H9 (cell line): ENCODE measurements around the gene IL17REL. TPM values are rescaled to one million over a fixed set of nuclear protein-coding genes. Genes with fewer than 3 reads are reported as not detected.

Source experiments
- DNase-seq: peaks from one replicate; pipeline ENCODE4 v3.0.0-alpha.2; 2017
- H2AFZ ChIP-seq: one replicate; pipeline ENCODE4 v1.6.1; 2013; ENCODE audit warnings: mild to moderate bottlenecking, low read length, control low read depth, moderate library complexity
- H2AK5ac ChIP-seq: 2 replicates; pipeline ENCODE4 v1.6.1; 2013; ENCODE audit warnings: low read length, control low read depth, mixed read lengths; ENCODE audit not compliant: insufficient read length
- H2BK120ac ChIP-seq: one replicate; pipeline ENCODE4 v1.6.1; 2013; ENCODE audit warnings: low read depth, mild to moderate bottlenecking, low read length, control low read depth, inconsistent platforms; ENCODE audit not compliant: poor library complexity, severe bottlenecking
- H2BK12ac ChIP-seq: 2 replicates; pipeline ENCODE4 v1.6.1; 2013; ENCODE audit warnings: low read length, control low read depth, mixed read lengths, low read depth; ENCODE audit not compliant: insufficient read length
- H2BK15ac ChIP-seq: 2 replicates; pipeline ENCODE4 v1.6.1; 2013; ENCODE audit warnings: low read depth, low read length, control low read depth
- H2BK20ac ChIP-seq: one replicate; pipeline ENCODE4 v1.6.1; 2013; ENCODE audit warnings: low read depth, mild to moderate bottlenecking, low read length, control low read depth, inconsistent platforms; ENCODE audit not compliant: poor library complexity, severe bottlenecking
- H2BK5ac ChIP-seq: 2 replicates; pipeline ENCODE4 v1.6.1; 2013; ENCODE audit warnings: low read length, control low read depth, mixed read lengths; ENCODE audit not compliant: insufficient read length
- H3K14ac ChIP-seq: 2 replicates; pipeline ENCODE4 v1.6.1; 2013; ENCODE audit warnings: low read length, control low read depth; ENCODE audit not compliant: insufficient read depth
- H3K18ac ChIP-seq: 2 replicates; pipeline ENCODE4 v1.6.1; 2013; ENCODE audit warnings: low read depth, mild to moderate bottlenecking, mixed read lengths, low read length, control low read depth; ENCODE audit not compliant: insufficient read length
- H3K23ac ChIP-seq: 2 replicates; pipeline ENCODE4 v1.6.1; 2013; ENCODE audit warnings: low read length, control low read depth, mixed read lengths, low read depth; ENCODE audit not compliant: insufficient read length
- H3K23me2 ChIP-seq: 2 replicates; pipeline ENCODE4 v1.6.1; 2013; ENCODE audit warnings: low read depth, mild to moderate bottlenecking, mixed read lengths, low read length, control low read depth; ENCODE audit not compliant: insufficient read length, poor library complexity, severe bottlenecking
- H3K27ac ChIP-seq: 2 replicates; pipeline ENCODE4 v1.5.1; 2013; ENCODE audit warnings: low read length, control low read depth, mixed read lengths, low read depth; ENCODE audit not compliant: insufficient read length
- H3K27me3 ChIP-seq: 2 replicates; pipeline ENCODE4 v1.6.1; 2013; ENCODE audit warnings: low read length, control low read depth, inconsistent platforms; ENCODE audit not compliant: insufficient read depth
- H3K4ac ChIP-seq: 2 replicates; pipeline ENCODE4 v1.6.1; 2013; ENCODE audit warnings: low read depth, mild to moderate bottlenecking, control low read depth, inconsistent platforms, low read length, moderate library complexity
- H3K4me1 ChIP-seq: 2 replicates; pipeline ENCODE4 v1.6.1; 2013; ENCODE audit warnings: low read length, control low read depth, inconsistent platforms; ENCODE audit not compliant: insufficient read depth
- H3K4me2 ChIP-seq: 2 replicates; pipeline ENCODE4 v1.6.1; 2013; ENCODE audit warnings: low read length, control low read depth, mixed read lengths; ENCODE audit not compliant: insufficient read length, insufficient read depth
- H3K56ac ChIP-seq: 2 replicates; pipeline ENCODE4 v1.6.1; 2013; ENCODE audit warnings: low read depth, mild to moderate bottlenecking, mixed read lengths, low read length, control low read depth; ENCODE audit not compliant: insufficient read length
- H3K79me1 ChIP-seq: 2 replicates; pipeline ENCODE4 v1.6.1; 2013; ENCODE audit warnings: low read depth, mild to moderate bottlenecking, moderate library complexity, low read length, control low read depth, inconsistent platforms; ENCODE audit not compliant: insufficient read depth, poor library complexity, severe bottlenecking
- H3K79me2 ChIP-seq: 2 replicates; pipeline ENCODE4 v1.6.1; 2013; ENCODE audit warnings: low read length, control low read depth, inconsistent platforms; ENCODE audit not compliant: insufficient read depth
- H3K9ac ChIP-seq: 2 replicates; pipeline ENCODE4 v1.6.1; 2013; ENCODE audit warnings: low read length, control low read depth, mixed read lengths; ENCODE audit not compliant: insufficient read length; ENCODE audit errors: extremely low read depth
- H3K9me3 ChIP-seq: one replicate; pipeline ENCODE4 v1.6.1; 2013; ENCODE audit warnings: low read depth, low read length, inconsistent platforms; ENCODE audit not compliant: control insufficient read depth
- H3T11ph ChIP-seq: one replicate; pipeline ENCODE4 v1.6.1; 2013; ENCODE audit warnings: mild to moderate bottlenecking, low read length, control low read depth, inconsistent platforms
- H4K20me1 ChIP-seq: one replicate; pipeline ENCODE4 v1.6.1; 2013; ENCODE audit not compliant: control insufficient read depth, insufficient read length, insufficient read depth
- H4K5ac ChIP-seq: 2 replicates; pipeline ENCODE4 v1.6.1; 2013; ENCODE audit warnings: low read depth, mild to moderate bottlenecking, mixed read lengths, low read length, control low read depth; ENCODE audit not compliant: insufficient read length
- H4K8ac ChIP-seq: replicated peaks from 2 replicates; pipeline ENCODE4 v1.6.1; 2013; ENCODE audit warnings: low read length, control low read depth, mixed read lengths, low read depth; ENCODE audit not compliant: insufficient read length
- H4K91ac ChIP-seq: 2 replicates; pipeline ENCODE4 v1.6.1; 2013; ENCODE audit warnings: low read depth, mild to moderate bottlenecking, moderate library complexity, mixed read lengths, low read length, control low read depth; ENCODE audit not compliant: insufficient read length
- H3K27ac Mint-ChIP-seq, 3 experiments: 2 replicates in 2 of 3; 3 replicates in 1 of 3; pipeline ENCODE4 v1.8.0; 2020 to 2021; ENCODE audit warnings: mixed read lengths in 3 of 3, mild to moderate bottlenecking in 1 of 3, moderate library complexity in 1 of 3
- H3K27me3 Mint-ChIP-seq: 2 replicates; pipeline ENCODE4 v1.8.0; 2021; ENCODE audit warnings: low read depth, mild to moderate bottlenecking, moderate library complexity, mixed read lengths
- H3K36me3 Mint-ChIP-seq, 3 experiments: 2 replicates in 2 of 3; 3 replicates in 1 of 3; pipeline ENCODE4 v1.8.0; 2020 to 2021; ENCODE audit warnings: low read depth in 3 of 3, mixed read lengths in 3 of 3; ENCODE audit not compliant: insufficient read depth in 1 of 3
- H3K4me1 Mint-ChIP-seq, 2 experiments: 2 replicates each; pipeline ENCODE4 v1.8.0; 2020; ENCODE audit warnings: mixed read lengths in 2 of 2
- H3K4me3 Mint-ChIP-seq, 2 experiments: 2 replicates in 1 of 2; 3 replicates in 1 of 2; pipeline ENCODE4 v1.8.0; 2020 to 2021; ENCODE audit warnings: mild to moderate bottlenecking in 2 of 2, mixed read lengths in 2 of 2, moderate library complexity in 1 of 2
- H3K9me3 Mint-ChIP-seq, 2 experiments: 2 replicates in 1 of 2; 3 replicates in 1 of 2; pipeline ENCODE4 v1.8.0; 2020; ENCODE audit warnings: mild to moderate bottlenecking in 2 of 2, mixed read lengths in 2 of 2, moderate library complexity in 1 of 2
- WGBS: extraction: QIAGEN DNeasy Blood & Tissue Kit; methylation state at CpG from one replicate; pipeline ENCODE4 v1.1.7; 2013; ENCODE audit warnings: missing lambda C conversion rate, low lambda C conversion rate, mixed read lengths; ENCODE audit not compliant: insufficient read length; ENCODE audit errors: extremely low coverage; 5-methylcytosine and 5-hydroxymethylcytosine counted together
- total RNA-seq: library from RNA; stranded (reverse); gene quantifications from 2 replicates; pipeline ENCODE4 v1.2.1, GENCODE V29; 2021
- TF ChIP-seq, protein P1 (sequence below): fragments of 200-600 bp; sonication (generic); conservative IDR thresholded peaks from 3 replicates; pipeline ENCODE4 v1.8.0; 2021; ENCODE audit warnings: antibody characterized with exemption, mild to moderate bottlenecking

Gene IL17REL
- total RNA-seq, 1 experiment from 2014 or later = 0.20 TPM

DNA sequence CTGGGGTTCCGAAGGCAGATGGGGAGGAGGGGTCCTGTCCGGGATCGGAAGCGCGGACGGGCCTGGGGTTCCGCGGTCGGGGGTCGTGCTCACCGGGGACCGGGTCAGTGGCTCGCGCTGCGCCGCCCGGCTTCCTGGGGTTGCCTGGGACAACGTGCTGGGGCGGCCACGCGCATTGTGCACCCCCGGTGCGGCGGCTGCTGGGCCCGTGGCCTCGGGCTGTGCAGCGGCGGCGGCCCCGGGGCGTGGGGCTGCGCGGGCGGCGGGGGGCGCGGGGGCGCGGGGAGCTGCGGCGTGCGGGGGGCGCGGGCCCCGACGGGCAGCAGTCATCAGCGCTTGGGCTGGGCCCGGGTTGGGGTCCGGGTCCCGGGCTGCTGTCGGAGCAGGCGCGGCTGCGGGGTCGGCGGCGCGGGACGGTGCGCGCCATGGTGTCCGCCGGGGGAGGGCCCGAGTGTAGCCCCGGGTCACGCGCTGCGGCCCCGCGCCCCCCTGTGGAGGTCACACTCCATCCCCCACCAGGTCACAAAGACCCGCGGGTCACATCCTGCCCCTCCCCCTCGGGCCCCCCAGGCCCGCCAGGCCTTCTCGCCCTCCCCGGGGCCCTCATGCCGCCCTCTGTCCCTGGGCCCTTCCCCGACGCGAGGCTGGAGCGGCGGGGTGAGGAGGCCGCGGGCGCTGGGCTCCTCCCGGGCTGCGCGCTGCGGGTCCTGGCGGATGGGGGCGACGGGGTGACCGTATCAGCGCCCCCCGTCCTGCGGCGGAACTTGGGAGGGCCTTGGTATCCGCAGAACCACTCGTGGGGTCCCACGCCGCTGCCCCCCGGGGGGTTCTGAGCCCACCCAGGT lies 45.7 kb upstream of the IL17REL start, which contains the start of gene TTLL8:
Gene TTLL8, minus strand, starts transcription at position 238 of the 845 bp plus-strand sequence.
- Histone ChIP-seq H4K91ac (no peak within 1 kb of the TSS), H3K4ac (no peak within 1 kb of the TSS), H3K4me1 (no peaks in the 10 kb centered on the region; the same call in 1 of the 2 replicates), H3K79me2 (no peaks in the 10 kb centered on the region), H3K27ac (no peak within 1 kb of the TSS), H3K79me1 (no peaks in the 10 kb centered on the region), H3K18ac (no peak within 1 kb of the TSS), H4K8ac (no peak within 1 kb of the TSS), H3T11ph (no peak within 1 kb of the TSS), H3K23me2 (peaks cover 10% of the 10 kb centered on the region), H2BK20ac (no peak within 1 kb of the TSS), H2BK5ac (no peak within 1 kb of the TSS), H3K56ac (no peak within 1 kb of the TSS), H2AFZ (no peak within 1 kb of the TSS), H3K14ac (no peak within 1 kb of the TSS; the same call in 1 of the 2 replicates), H2BK15ac (no peak within 1 kb of the TSS), H2BK12ac (no peak within 1 kb of the TSS), H4K20me1 (no peaks in the 10 kb centered on the region), H3K23ac (no peak within 1 kb of the TSS), H3K9me3 (no peaks in the 10 kb centered on the region), H3K4me2 (peak within 1 kb of the TSS; percentile 83), H3K27me3 (no peaks in the 10 kb centered on the region; the same call in 1 of the 2 replicates), H4K5ac (no peak within 1 kb of the TSS), H2AK5ac (no peak within 1 kb of the TSS), H3K9ac (no peak within 1 kb of the TSS), H2BK120ac (no peak within 1 kb of the TSS)
- peak within 1 kb of the TSS; percentile 60 to 83 for H3K4me3 Mint-ChIP-seq
- TF ChIP-seq, protein P1, sequence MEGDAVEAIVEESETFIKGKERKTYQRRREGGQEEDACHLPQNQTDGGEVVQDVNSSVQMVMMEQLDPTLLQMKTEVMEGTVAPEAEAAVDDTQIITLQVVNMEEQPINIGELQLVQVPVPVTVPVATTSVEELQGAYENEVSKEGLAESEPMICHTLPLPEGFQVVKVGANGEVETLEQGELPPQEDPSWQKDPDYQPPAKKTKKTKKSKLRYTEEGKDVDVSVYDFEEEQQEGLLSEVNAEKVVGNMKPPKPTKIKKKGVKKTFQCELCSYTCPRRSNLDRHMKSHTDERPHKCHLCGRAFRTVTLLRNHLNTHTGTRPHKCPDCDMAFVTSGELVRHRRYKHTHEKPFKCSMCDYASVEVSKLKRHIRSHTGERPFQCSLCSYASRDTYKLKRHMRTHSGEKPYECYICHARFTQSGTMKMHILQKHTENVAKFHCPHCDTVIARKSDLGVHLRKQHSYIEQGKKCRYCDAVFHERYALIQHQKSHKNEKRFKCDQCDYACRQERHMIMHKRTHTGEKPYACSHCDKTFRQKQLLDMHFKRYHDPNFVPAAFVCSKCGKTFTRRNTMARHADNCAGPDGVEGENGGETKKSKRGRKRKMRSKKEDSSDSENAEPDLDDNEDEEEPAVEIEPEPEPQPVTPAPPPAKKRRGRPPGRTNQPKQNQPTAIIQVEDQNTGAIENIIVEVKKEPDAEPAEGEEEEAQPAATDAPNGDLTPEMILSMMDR = no peak
- peaks cover 47% of the 10 kb centered on the region for H3K27me3 Mint-ChIP-seq
- peaks cover 9 to 12% of the 10 kb centered on the region in 2 experiments for H3K4me1 Mint-ChIP-seq
- DNase-seq = peak; percentile 26
- no peaks in the 10 kb centered on the region; a peak in 1 of 7 replicates for H3K36me3 Mint-ChIP-seq
- WGBS = no CpG with 5 or more reads among the region's 102 CpGs
- peaks cover 5 to 7% of the 10 kb centered on the region in 2 experiments; a peak in 3 of 5 replicates for H3K9me3 Mint-ChIP-seq
- H3K27ac Mint-ChIP-seq = no peak within 1 kb of the TSS
